ENCODE measurements around the gene PHACTR3.
"Not testable (repeated sequence)": the region's sequence is repeated elsewhere in the genome, so short reads cannot be mapped to it uniquely, and the experiment has no call there.

GRCh38 chr20:59856526-59856925, 252.2 kb downstream of the PHACTR3 start:
- TF ChIP-seq, protein P1, sequence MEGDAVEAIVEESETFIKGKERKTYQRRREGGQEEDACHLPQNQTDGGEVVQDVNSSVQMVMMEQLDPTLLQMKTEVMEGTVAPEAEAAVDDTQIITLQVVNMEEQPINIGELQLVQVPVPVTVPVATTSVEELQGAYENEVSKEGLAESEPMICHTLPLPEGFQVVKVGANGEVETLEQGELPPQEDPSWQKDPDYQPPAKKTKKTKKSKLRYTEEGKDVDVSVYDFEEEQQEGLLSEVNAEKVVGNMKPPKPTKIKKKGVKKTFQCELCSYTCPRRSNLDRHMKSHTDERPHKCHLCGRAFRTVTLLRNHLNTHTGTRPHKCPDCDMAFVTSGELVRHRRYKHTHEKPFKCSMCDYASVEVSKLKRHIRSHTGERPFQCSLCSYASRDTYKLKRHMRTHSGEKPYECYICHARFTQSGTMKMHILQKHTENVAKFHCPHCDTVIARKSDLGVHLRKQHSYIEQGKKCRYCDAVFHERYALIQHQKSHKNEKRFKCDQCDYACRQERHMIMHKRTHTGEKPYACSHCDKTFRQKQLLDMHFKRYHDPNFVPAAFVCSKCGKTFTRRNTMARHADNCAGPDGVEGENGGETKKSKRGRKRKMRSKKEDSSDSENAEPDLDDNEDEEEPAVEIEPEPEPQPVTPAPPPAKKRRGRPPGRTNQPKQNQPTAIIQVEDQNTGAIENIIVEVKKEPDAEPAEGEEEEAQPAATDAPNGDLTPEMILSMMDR (conservative IDR thresholded peaks at IDR 0.05): not testable (repeated sequence)
- TF ChIP-seq ZFX (IDR thresholded peaks at IDR 0.05): not testable (repeated sequence)

All from C4-2B (cell line).